Stomach (tissue), 4 donors: Measurements from ENCODE around the gene SLC23A3.

Experiments
- CTCF ChIP-seq, 7 experiments: fragments of 450-650 bp in 4 of 7; fragments of 200-600 bp in 3 of 7; sonication (generic) in 3 of 7; IDR thresholded peaks; one replicate each; pipeline ENCODE4 v1.5.1; 2016 to 2019; ENCODE audit warnings: antibody characterized with exemption in 7 of 7, control low read depth in 2 of 7, mild to moderate bottlenecking in 1 of 7
- EP300 ChIP-seq: sonication (generic); formaldehyde crosslinking; IDR thresholded peaks from one replicate; pipeline ENCODE4 v1.6.1; 2017; ENCODE audit warnings: antibody characterized with exemption
- POLR2AphosphoS5 ChIP-seq, 3 donors: sonication (generic); formaldehyde crosslinking; IDR thresholded peaks; one replicate each; pipeline ENCODE4 v1.6.1; 2016; ENCODE audit warnings: antibody characterized with exemption in 3 of 3

- TF ChIP-seq POLR2AphosphoS5 (IDR thresholded peaks at IDR 0.05) = no peak
- TF ChIP-seq CTCF (IDR thresholded peaks at IDR 0.05) = no peak
- no peak for TF ChIP-seq EP300
These were observed 38.3 kb upstream of the SLC23A3 start for GRCh38 chr2:219207884-219208740.
